Measurements from ENCODE around the gene RIF1.
"Not testable (repeated sequence)": the region's sequence is repeated elsewhere in the genome, so short reads cannot be mapped to it uniquely, and the experiment has no call there.

Gene RIF1

GRCh38 chr2:151417650-151418049 is 7.9 kb downstream of the RIF1 start:
- DNase-seq: no peak

GRCh38 chr2:151421681-151422080 is 12.0 kb downstream of the RIF1 start:
- not testable (repeated sequence) for DNase-seq

GRCh38 chr2:151422917-151423439 is 13.3 kb downstream of the RIF1 start:
- DNase-seq: no peak

GRCh38 chr2:151423760-151424159 is 14.1 kb downstream of the RIF1 start:
- DNase-seq: peak; percentile 11

- no peak for DNase-seq
These were observed 27.9 kb downstream of the RIF1 start for GRCh38 chr2:151437630-151438029.

GRCh38 chr2:151438506-151438905 is 28.8 kb downstream of the RIF1 start:
- no peak for DNase-seq

- no peak for DNase-seq
These were observed 29.4 kb downstream of the RIF1 start for GRCh38 chr2:151439127-151439526.

- DNase-seq: no peak
These were observed 49.7 kb downstream of the RIF1 start for GRCh38 chr2:151459358-151459757.

DNA sequence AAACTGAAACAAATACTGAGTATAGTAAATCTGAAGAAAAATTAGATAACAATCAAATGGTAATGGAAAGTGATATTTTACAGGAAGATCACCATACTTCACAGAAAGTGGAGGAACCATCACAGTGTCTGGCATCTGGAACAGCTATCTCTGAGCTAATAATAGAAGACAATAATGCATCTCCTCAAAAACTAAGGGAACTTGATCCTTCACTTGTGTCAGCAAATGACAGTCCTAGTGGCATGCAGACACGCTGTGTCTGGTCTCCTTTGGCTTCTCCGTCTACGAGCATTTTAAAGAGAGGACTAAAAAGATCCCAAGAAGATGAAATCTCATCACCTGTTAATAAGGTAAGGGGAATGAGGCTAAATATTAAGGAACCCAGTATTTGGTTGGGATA is 56.1 kb downstream of the RIF1 start:
- DNase-seq: no peak

GRCh38 chr2:151470556-151470955 is 60.9 kb downstream of the RIF1 start:
- no peak for DNase-seq

- DNase-seq: no peak
These were observed 63.3 kb downstream of the RIF1 start for GRCh38 chr2:151472966-151473365.

DNA sequence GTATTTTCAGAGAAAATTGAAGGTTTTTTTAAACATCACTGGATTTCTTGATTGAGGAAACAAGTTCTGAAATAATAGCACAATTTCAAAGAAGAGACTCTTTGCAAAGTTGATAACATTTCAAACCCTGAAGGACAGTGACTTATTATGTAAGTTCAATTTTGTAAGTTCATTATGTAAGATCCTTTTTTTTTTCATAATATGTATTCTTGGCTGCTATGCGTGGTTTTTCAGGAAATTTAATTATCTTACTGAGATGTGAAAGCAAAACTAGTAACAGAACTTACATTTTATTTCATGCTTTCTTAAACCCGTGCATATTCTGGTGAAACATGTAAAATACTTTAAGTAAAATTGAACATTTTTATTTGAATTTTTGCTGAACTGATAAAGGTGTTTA is 65.4 kb downstream of the RIF1 start:
- DNase-seq: no peak

- DNase-seq: no peak
These were observed 66.6 kb downstream of the RIF1 start for GRCh38 chr2:151476287-151476686.

DNA sequence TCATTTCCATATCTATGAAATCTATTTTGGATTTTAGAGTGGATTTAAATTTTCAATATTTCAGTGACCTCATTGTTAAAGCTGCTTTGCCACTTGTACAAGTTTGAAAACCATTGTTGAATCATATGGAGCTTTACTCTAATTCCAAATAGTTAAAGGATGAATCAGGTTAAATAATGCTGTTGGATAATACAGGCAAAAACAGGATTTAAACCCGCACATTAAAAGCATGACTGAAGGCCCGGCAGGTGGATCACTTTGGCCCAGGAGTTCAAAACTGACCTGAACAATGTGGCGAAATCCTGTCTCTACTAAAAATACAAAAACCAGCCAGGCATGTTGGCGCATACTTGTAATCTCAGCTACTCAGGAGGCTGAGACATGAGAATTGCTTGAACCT is 68.3 kb downstream of the RIF1 start:
- no peak for DNase-seq

- no peak for DNase-seq
These were observed 72.0 kb downstream of the RIF1 start for GRCh38 chr2:151481744-151482143.

DNA sequence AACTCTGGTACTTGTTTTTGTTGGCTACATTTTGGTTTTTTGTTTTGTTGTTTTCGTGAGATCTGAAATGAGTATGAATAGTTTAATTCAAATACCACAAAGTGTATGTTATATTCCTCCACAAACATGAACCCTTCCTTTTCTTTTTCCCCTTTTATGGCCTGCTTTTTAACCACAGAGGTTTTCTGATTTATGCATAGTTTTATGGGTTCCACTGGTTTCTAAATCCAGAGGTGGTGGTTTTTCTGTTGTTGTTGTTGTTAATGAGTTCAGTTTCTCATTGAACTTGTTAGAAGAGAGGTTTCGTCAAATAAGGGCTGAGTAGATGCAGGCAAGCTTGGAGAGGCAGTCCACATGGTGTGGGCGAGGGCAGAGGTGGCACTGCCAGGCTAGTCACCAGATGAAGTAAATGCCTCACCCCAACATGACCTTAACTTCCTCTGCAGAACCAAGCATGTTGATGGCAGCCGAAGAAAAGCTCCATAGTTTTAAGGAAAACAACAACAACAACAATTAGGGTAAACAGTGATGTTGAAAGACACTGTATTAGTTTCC is 72.5 kb downstream of the RIF1 start:
- DNase-seq: no peak

DNA sequence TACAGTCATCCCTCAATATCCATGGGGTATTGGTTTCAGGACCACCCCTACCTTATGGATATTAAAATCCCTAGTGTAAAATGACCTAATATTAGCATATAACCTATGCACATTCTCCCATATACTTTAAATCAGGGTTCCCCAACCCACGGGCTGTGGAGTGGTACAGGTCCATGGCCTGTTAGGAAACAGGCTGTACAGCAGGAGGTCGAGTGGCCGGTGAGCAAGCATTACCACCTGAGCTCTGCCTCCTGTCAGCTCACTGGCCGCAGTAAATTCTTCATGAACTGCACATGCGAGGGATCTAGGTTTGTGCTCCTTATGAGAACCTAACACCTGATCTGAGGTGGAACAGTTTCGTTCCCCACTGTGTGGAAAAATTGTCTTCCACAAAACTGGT is 73.8 kb downstream of the RIF1 start:
- DNase-seq: no peak

DNA sequence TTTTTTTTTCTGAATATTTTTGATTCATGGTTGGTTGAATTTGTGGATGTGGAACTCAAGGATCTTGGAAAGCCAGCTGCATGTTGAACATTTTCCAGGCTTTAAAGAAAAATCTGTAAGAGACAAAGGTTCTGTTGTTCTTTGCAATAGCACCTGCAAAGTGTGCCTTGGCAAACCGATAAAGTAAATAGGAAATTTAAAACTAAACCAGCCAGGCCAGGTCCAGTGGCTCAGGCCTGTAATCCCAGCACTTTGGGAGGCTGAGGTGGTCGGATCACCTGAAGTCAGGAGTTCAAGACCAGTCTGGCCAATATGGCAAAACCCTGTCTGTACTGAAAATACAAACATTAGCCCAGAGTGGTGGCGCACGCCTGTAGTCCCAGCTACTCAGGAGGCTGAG is 74.4 kb downstream of the RIF1 start:
- no peak for DNase-seq

DNA sequence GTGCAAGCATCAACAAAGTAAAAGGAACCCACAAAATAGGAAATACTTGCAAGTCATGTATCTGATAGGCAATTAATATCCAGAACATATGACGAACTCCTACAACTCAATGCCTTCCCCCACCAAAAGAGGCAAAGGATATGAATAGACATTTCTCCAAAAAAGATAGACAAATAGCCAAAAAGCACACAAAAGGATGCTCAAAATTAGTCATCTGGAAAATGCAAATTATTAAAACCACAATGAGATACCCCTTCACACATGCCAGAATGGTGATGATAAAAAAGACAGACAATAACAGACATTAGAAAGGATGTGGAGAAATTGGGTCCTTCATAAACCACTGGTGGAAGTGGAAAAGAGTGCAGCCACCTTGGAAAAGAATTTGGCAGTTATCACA is 76.4 kb downstream of the RIF1 start:
- DNase-seq: no peak

- no peak for DNase-seq
These were observed 80.6 kb downstream of the RIF1 start for GRCh38 chr2:151490276-151490675.

- DNase-seq: no peak
These were observed 81.8 kb downstream of the RIF1 start for GRCh38 chr2:151491496-151491895.

GRCh38 chr2:151498178-151498577 is 88.5 kb downstream of the RIF1 start:
- DNase-seq: no peak

DNA sequence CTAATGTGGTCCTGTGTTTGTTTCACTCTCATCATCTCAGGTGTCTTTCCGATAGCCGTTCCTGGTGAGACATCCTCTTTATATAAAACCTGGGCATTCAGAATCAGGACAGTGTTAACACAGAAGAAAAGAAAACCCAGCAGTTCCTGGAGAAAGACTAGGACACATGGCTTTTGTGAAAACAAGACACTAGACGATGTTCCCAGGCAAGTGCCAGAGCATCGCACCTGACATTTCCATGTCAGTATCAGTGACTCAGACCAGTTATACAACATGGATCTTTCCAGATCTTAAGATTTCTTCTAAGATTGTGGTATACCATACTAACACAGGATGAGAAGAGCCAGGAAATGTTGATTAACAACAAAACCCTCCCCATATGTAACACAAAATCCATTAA is 96.5 kb downstream of the RIF1 start:
- DNase-seq: no peak

- DNase-seq: no peak
These were observed 98.8 kb downstream of the RIF1 start for GRCh38 chr2:151508519-151508918.

GRCh38 chr2:151518802-151519201 is 109.1 kb downstream of the RIF1 start:
- DNase-seq: no peak

- no peak for DNase-seq
These were observed 111.3 kb downstream of the RIF1 start for GRCh38 chr2:151520976-151521375.
